Left ventricle myocardium inferior (tissue), 1 donor: ENCODE data around the gene CAMKMT. TPM values are rescaled to one million over a fixed set of nuclear protein-coding genes. Genes with fewer than 3 reads are reported as not detected.

Experiments
- DNase-seq: peaks from one replicate; pipeline ENCODE4 v3.0.0-alpha.2; 2020
- H3K27ac ChIP-seq: fragments of 200-600 bp; replicated peaks from 2 replicates; pipeline ENCODE4 v1.8.0; 2021
- H3K27me3 ChIP-seq: fragments of 200-600 bp; 2 replicates; pipeline ENCODE4 v1.8.0; 2021; ENCODE audit warnings: low read depth
- H3K36me3 ChIP-seq: fragments of 200-600 bp; 2 replicates; pipeline ENCODE4 v1.8.0; 2021
- H3K4me1 ChIP-seq: fragments of 200-600 bp; 2 replicates; pipeline ENCODE4 v1.8.0; 2021
- H3K4me3 ChIP-seq: fragments of 200-600 bp; 2 replicates; pipeline ENCODE4 v1.8.0; 2021; ENCODE audit warnings: mild to moderate bottlenecking, moderate library complexity
- H3K9me3 ChIP-seq: fragments of 200-600 bp; replicated peaks from 2 replicates; pipeline ENCODE4 v1.8.0; 2021
- intact Hi-C: fragments of 100-400 bp; cut with micrococcal nuclease; formaldehyde crosslinking; loops from one replicate; pipeline ENCODE4 v1.11.0; 2022
- total RNA-seq: library from RNA; stranded (reverse); fragmentation: NEBNext Ultra II Directional; extraction: Animal tissue kit (Norgen Biotek cat#: 25700); gene quantifications from one replicate; pipeline ENCODE4 v1.2.1, GENCODE V29; 2021
- TF ChIP-seq, protein P1 (sequence below): fragments of 200-600 bp; IDR thresholded peaks from 2 replicates; pipeline ENCODE4 v1.8.0; 2021; ENCODE audit warnings: antibody characterized with exemption, mild to moderate bottlenecking, borderline replicate concordance
- donor health status: DM: no; HTN: yes; CAD: no; lungs with severe emphysema.

Gene CAMKMT
- total RNA-seq, 1 donor from 2014 or later, result 4.8 TPM

DNA sequence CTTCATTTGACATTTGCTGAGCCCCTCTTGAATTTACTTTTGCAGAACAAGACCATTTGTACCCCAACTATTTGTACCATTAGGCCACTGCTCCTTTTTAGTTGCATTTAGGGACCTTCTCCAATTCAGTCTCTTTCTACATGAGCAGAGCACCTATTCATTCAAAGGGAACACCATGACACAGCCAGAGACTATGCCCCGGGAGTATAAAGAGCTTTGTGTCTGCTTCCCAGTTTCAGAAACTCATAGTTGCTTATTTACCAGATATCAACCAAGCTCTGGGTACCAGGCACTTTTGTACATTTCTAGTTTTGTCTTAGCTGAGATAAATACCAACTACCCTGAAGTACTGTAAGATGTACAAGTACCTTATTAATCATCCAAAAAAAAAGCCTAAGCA, 310.7 kb downstream of the CAMKMT start:
- no peak for DNase-seq
- no peaks in the 10 kb centered on the region for H3K4me1 ChIP-seq
- no peak overlapping the region for H3K27ac ChIP-seq
- TF ChIP-seq, protein P1, sequence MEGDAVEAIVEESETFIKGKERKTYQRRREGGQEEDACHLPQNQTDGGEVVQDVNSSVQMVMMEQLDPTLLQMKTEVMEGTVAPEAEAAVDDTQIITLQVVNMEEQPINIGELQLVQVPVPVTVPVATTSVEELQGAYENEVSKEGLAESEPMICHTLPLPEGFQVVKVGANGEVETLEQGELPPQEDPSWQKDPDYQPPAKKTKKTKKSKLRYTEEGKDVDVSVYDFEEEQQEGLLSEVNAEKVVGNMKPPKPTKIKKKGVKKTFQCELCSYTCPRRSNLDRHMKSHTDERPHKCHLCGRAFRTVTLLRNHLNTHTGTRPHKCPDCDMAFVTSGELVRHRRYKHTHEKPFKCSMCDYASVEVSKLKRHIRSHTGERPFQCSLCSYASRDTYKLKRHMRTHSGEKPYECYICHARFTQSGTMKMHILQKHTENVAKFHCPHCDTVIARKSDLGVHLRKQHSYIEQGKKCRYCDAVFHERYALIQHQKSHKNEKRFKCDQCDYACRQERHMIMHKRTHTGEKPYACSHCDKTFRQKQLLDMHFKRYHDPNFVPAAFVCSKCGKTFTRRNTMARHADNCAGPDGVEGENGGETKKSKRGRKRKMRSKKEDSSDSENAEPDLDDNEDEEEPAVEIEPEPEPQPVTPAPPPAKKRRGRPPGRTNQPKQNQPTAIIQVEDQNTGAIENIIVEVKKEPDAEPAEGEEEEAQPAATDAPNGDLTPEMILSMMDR, result no peak
- no peaks in the 10 kb centered on the region for H3K9me3 ChIP-seq
- intact Hi-C loops, result no loop called here
- no peaks in the 10 kb centered on the region for H3K27me3 ChIP-seq
- H3K36me3 ChIP-seq, result no peaks in the 10 kb centered on the region
- no peak overlapping the region for H3K4me3 ChIP-seq

DNA sequence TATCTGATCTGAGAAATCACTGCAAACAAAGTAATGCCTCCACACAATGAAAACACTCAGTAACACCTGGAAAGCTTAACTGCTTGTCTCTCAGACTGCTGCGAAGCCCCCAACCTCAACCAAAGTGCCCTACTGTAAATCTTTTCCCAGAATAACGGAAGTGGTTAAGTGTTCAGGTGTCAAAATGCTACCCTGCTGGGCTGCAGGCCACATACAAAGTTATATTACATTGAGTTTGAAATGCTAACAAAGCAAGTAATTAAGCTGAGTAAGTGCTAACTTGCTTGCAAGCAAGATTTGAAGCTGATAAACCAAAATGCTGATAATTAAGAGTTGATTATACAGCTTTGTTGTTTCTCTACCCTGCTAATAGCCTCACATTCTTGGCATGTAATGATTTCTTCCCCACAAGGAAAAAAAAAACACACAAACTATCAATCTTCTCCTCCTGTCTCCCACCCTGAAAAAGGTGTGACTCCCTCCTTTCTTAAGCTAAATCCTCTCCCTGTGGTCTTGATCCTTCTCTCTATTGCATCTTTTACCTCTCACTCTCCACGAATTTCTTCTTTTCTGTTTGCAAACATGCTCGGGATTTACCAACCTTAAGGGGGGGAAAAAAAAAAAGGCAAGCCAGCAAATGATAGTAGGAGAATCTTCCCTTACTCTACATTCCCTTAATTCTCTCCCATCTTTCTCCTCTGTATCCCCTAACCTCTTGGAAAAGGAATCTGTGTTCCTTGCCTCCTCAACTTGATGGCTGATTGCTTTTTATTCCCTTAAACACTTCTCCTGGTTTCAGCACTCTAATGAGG, 312.9 kb downstream of the CAMKMT start:
- Histone ChIP-seq H3K4me1 (peaks cover 7% of the 10 kb centered on the region), H3K9me3 (no peaks in the 10 kb centered on the region), H3K36me3 (no peaks in the 10 kb centered on the region), H3K27me3 (no peaks in the 10 kb centered on the region), H3K27ac (no peak overlapping the region), H3K4me3 (no peak overlapping the region)
- TF ChIP-seq, protein P1, result no peak
- intact Hi-C loops, result no loop called here
- no peak for DNase-seq

DNA sequence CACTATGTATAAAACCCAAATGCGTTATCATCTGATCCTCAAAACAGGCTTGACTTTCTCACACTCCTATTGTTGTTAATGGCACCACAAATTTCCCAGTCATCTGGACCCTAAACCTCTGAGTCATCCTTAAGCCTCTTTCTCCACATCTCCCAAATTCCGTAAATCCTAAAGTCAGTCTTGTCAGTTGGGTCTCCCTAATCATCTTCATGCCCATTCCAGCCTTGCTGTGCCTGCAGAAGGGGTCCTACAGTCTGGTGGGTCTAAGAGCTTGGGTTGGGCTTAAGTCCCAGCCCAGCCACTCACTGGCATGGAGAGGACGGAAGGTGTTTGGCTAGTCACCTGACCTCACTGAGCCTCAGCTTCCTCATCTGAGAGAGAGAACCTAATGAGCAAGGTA, 314.6 kb downstream of the CAMKMT start:
- no peak for DNase-seq
- H3K36me3 ChIP-seq, result no peaks in the 10 kb centered on the region
- TF ChIP-seq, protein P1, result no peak
- H3K27ac ChIP-seq, result no peak overlapping the region
- no peaks in the 10 kb centered on the region for H3K27me3 ChIP-seq
- H3K9me3 ChIP-seq, result no peaks in the 10 kb centered on the region
- H3K4me3 ChIP-seq, result no peak overlapping the region
- peaks cover 17% of the 10 kb centered on the region for H3K4me1 ChIP-seq
- intact Hi-C loops, result no loop called here

DNA sequence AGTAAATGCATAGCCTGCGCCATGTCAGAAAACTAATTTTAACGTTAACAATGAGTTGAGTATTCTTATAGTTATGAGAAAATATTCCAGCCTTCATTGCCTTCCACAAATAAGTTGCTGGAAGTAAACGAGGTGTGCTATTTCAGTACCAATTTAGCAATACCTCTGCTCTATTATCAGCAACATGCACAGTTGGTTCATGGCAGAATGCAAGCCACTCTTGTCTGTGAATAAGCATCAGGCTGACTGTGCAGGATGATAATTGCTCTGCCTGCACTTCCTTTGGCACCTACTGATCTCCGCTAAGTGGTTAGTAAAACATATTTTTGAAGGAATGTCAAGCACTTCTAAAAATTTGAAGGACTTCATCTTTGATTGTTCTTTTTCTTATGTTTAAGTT, 317.8 kb downstream of the CAMKMT start:
- H3K4me3 ChIP-seq, result peak overlapping the region; percentile 15

DNA sequence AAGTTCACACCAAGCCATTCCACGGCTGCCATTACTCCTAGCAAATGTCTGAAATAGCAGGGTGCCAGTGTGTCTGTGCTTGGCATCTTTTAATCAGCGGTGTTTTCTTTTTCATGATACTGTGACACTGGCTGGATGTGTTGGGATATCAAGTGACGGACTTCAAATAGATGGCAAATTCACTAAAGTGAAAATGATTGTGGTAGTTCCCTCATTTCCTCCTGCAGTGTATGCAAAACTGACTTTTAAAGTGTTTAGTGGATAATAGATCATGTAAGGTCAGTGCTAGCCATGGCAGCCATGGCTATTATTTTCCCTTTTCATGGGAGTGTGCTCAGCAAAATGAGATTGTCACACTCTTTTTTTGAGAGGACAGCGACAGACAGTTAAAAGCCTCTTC, 318.2 kb downstream of the CAMKMT start:
- intact Hi-C loops, result no loop called here
- no peak overlapping the region for H3K27ac ChIP-seq
- H3K9me3 ChIP-seq, result no peaks in the 10 kb centered on the region
- no peak for DNase-seq
- H3K4me1 ChIP-seq, result peaks cover 17% of the 10 kb centered on the region
- H3K4me3 ChIP-seq, result peak overlapping the region; percentile 15
- TF ChIP-seq, protein P1, result no peak
- H3K36me3 ChIP-seq, result no peaks in the 10 kb centered on the region
- no peaks in the 10 kb centered on the region for H3K27me3 ChIP-seq

More for the DNA sequence above, 317.8 kb downstream of the CAMKMT start:
- Histone ChIP-seq H3K9me3 (no peaks in the 10 kb centered on the region), H3K36me3 (no peaks in the 10 kb centered on the region), H3K27ac (no peak overlapping the region), H3K27me3 (no peaks in the 10 kb centered on the region), H3K4me1 (peaks cover 17% of the 10 kb centered on the region)
- no peak for DNase-seq
- TF ChIP-seq, protein P1, result no peak
- intact Hi-C loops, result no loop called here
